SU-DHL-6 (cell line): Measurements from ENCODE around the gene XKRX.

Experiments
- EZH2phosphoT487 ChIP-seq: fragments of 200-600 bp; sonication (generic), shearing (Covaris generic); conservative IDR thresholded peaks from 2 replicates; pipeline ENCODE4 v1.6.1; 2018; ENCODE audit warnings: mild to moderate bottlenecking, antibody characterized with exemption, low read length, moderate library complexity, mixed read lengths
- TF ChIP-seq, protein P1 (sequence below): fragments of 200-600 bp; sonication (generic); IDR thresholded peaks from one replicate; pipeline ENCODE4 v1.5.1; 2017; ENCODE audit warnings: antibody characterized with exemption, mild to moderate bottlenecking, low read length, moderate library complexity; ENCODE audit not compliant: insufficient read depth, poor library complexity, severe bottlenecking

DNA sequence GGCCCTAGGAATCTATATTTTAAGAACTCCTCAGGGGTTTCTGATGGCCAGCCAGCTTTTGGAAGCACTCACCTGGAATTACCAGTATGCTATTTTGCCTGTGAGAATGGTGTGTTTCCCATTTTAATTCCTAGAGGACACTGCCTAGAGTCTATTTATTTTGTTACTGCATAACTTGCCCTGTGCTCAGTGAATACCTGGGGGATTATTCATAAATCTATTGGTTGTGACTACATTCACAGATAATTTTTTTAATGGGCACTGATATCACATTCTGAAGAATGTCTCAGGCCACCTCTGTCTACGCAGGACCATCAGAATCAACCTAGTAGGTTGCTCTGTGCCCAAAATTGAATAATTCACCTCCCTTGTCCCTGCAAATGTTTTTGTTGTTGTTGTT is 47.5 kb upstream of the XKRX start:
- TF ChIP-seq, protein P1, sequence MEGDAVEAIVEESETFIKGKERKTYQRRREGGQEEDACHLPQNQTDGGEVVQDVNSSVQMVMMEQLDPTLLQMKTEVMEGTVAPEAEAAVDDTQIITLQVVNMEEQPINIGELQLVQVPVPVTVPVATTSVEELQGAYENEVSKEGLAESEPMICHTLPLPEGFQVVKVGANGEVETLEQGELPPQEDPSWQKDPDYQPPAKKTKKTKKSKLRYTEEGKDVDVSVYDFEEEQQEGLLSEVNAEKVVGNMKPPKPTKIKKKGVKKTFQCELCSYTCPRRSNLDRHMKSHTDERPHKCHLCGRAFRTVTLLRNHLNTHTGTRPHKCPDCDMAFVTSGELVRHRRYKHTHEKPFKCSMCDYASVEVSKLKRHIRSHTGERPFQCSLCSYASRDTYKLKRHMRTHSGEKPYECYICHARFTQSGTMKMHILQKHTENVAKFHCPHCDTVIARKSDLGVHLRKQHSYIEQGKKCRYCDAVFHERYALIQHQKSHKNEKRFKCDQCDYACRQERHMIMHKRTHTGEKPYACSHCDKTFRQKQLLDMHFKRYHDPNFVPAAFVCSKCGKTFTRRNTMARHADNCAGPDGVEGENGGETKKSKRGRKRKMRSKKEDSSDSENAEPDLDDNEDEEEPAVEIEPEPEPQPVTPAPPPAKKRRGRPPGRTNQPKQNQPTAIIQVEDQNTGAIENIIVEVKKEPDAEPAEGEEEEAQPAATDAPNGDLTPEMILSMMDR, result no peak
- no peak for TF ChIP-seq EZH2phosphoT487
